ENCODE results near the gene ANKRD29.
A peak's percentile ranks its signal among the peaks of the same experiment; 100 is the strongest.
"Not testable (repeated sequence)": the region's sequence is repeated elsewhere in the genome, so short reads cannot be mapped to it uniquely, and the experiment has no call there.

Gene ANKRD29

GRCh38 chr18:23627321-23627720 lies 35.4 kb downstream of the ANKRD29 start:
- Histone ChIP-seq H3K4me3 (no peak overlapping the region), H3K27ac (peak overlapping the region in 1 of 21 experiments; percentile 22)

- Histone ChIP-seq H3K27ac (peak overlapping the region in 4 of 21 experiments; percentile 2 to 23 (median 18)), H3K4me3 (no peak overlapping the region)
These were observed 36.0 kb downstream of the ANKRD29 start for GRCh38 chr18:23626451-23627279.

- Histone ChIP-seq H3K27ac (no peak overlapping the region), H3K4me3 (no peak overlapping the region)
These were observed 39.7 kb downstream of the ANKRD29 start for GRCh38 chr18:23623040-23623439.

GRCh38 chr18:23619388-23619881 lies 43.3 kb downstream of the ANKRD29 start:
- peak overlapping the region in 6 of 21 experiments; percentile 9 to 35 (median 19) for H3K27ac ChIP-seq
- H3K4me3 ChIP-seq: peak overlapping the region; percentile 20 to 44 (median 25)

- H3K4me3 ChIP-seq: peak overlapping the region; percentile 20 to 44 (median 25)
- H3K27ac ChIP-seq: peak overlapping the region in 5 of 21 experiments; percentile 12 to 35 (median 21)
These were observed 43.8 kb downstream of the ANKRD29 start for GRCh38 chr18:23618862-23619387.

GRCh38 chr18:23617412-23618014 lies 45.2 kb downstream of the ANKRD29 start:
- Histone ChIP-seq H3K27ac (no peak overlapping the region), H3K4me3 (no peak overlapping the region)

- H3K4me3 ChIP-seq: no peak overlapping the region
- no peak overlapping the region for H3K27ac ChIP-seq
These were observed 46.5 kb downstream of the ANKRD29 start for GRCh38 chr18:23616258-23616657.

- H3K4me3 ChIP-seq: no peak overlapping the region
- H3K27ac ChIP-seq: no peak overlapping the region
These were observed 47.8 kb downstream of the ANKRD29 start for GRCh38 chr18:23614891-23615290.

GRCh38 chr18:23614413-23614812 lies 48.3 kb downstream of the ANKRD29 start:
- H3K27ac ChIP-seq: no peak overlapping the region
- no peak overlapping the region for H3K4me3 ChIP-seq

GRCh38 chr18:23613091-23613475 lies 49.6 kb downstream of the ANKRD29 start:
- not testable (repeated sequence) for H3K4me3 ChIP-seq, H3K27ac ChIP-seq

- Histone ChIP-seq H3K4me3 (no peak overlapping the region), H3K27ac (no peak overlapping the region)
These were observed 50.1 kb downstream of the ANKRD29 start for GRCh38 chr18:23612434-23613090.

GRCh38 chr18:23609390-23610023 lies 53.2 kb downstream of the ANKRD29 start:
- Histone ChIP-seq H3K4me3 (no peak overlapping the region), H3K27ac (no peak overlapping the region)

GRCh38 chr18:23608211-23608610 lies 54.5 kb downstream of the ANKRD29 start:
- H3K4me3 ChIP-seq: no peak overlapping the region
- H3K27ac ChIP-seq: no peak overlapping the region

GRCh38 chr18:23605941-23606340 lies 56.8 kb downstream of the ANKRD29 start:
- H3K4me3 ChIP-seq: no peak overlapping the region
- H3K27ac ChIP-seq: no peak overlapping the region

GRCh38 chr18:23599809-23600208 lies 62.9 kb downstream of the ANKRD29 start:
- Histone ChIP-seq H3K27ac (no peak overlapping the region), H3K4me3 (no peak overlapping the region)

GRCh38 chr18:23596183-23596582 lies 66.5 kb downstream of the ANKRD29 start:
- Histone ChIP-seq H3K4me3 (no peak overlapping the region), H3K27ac (no peak overlapping the region)

- H3K27ac ChIP-seq: no peak overlapping the region
- no peak overlapping the region for H3K4me3 ChIP-seq
These were observed 67.1 kb downstream of the ANKRD29 start for GRCh38 chr18:23595591-23595990.

GRCh38 chr18:23593720-23594119 lies 69.0 kb downstream of the ANKRD29 start:
- no peak overlapping the region for H3K4me3 ChIP-seq
- H3K27ac ChIP-seq: peak overlapping the region in 2 of 21 experiments; percentile 23 to 54

GRCh38 chr18:23592911-23593310 lies 69.8 kb downstream of the ANKRD29 start:
- Histone ChIP-seq H3K27ac (peak overlapping the region in 2 of 21 experiments; percentile 14 to 54), H3K4me3 (no peak overlapping the region)

GRCh38 chr18:23591011-23591410 lies 71.7 kb downstream of the ANKRD29 start:
- Histone ChIP-seq H3K4me3 (no peak overlapping the region), H3K27ac (no peak overlapping the region)
